Hypothalamus (tissue), 51 donors: ENCODE results near the gene ATP11C.

Experiments used
- DNase-seq, 51 donors: peaks; one replicate each; lab custom pipeline; 2025; lab: John Stamatoyannopoulos, UW

ATP11C gene

GRCh38 chrX:139816204-139816603 is 116.6 kb downstream of the ATP11C start:
- DNase-seq = no peak

GRCh38 chrX:139815771-139816170 is 117.1 kb downstream of the ATP11C start:
- DNase-seq = no peak

DNA sequence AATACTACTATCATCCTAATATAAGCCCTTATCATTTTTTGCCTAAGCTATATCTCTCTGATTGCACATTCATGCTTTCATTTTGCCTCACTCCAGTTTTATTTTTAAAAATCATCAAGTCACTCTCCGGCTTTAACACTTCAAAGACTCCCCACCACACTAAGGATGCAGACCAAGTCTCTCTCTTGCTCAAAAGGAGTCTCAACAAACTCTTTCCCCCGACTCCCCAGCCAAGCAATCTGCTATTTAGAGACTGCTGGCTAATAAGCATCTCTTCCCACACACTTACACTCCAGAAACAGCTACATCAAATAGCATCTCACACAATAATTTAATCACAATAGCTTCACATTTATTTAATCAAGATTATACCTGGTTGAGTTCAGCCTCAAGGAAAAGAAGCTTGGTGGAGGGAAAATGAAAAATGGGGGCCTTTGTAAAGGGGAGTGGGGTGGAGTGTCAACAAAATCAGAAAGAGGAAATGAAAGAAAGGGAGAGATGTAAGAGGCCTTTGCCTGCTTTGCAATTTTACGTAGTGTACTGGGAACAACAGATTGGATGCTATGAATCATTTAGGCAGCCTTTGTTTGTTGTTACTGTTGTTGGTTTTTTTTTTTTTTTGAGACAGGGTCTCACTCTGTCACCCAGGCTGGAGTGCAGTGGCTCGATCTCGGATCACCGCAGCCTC is 120.8 kb downstream of the ATP11C start:
- DNase-seq = no peak

GRCh38 chrX:139804482-139804881 is 128.4 kb downstream of the ATP11C start:
- no peak for DNase-seq

- no peak for DNase-seq
Observed at GRCh38 chrX:139803224-139803623, 129.6 kb downstream of the ATP11C start.

GRCh38 chrX:139802048-139802447 is 130.8 kb downstream of the ATP11C start:
- no peak for DNase-seq

DNA sequence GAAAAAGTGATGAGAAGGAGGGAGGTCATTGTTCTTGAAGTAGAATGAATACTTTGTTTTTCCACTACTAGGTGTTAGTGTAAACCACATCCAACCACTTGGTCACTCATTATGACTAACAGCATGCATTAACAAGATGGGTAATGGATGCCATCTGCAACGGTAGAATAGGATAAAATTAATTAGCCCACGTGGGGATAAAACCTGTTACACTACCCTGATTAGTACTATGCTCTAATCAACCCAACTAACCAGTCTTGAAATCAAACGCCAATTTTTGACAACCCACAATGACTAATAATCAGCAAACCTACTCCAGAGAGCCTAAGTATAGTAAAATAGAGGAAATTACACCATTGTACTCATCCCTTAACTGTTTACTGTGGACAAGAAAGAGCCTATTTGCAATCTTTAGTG is 131.4 kb downstream of the ATP11C start:
- no peak for DNase-seq

GRCh38 chrX:139798701-139799100 is 134.2 kb downstream of the ATP11C start:
- no peak for DNase-seq

GRCh38 chrX:139795196-139795595 is 137.7 kb downstream of the ATP11C start:
- DNase-seq = no peak

- no peak for DNase-seq
Observed at GRCh38 chrX:139787601-139788000, 145.3 kb downstream of the ATP11C start.

DNA sequence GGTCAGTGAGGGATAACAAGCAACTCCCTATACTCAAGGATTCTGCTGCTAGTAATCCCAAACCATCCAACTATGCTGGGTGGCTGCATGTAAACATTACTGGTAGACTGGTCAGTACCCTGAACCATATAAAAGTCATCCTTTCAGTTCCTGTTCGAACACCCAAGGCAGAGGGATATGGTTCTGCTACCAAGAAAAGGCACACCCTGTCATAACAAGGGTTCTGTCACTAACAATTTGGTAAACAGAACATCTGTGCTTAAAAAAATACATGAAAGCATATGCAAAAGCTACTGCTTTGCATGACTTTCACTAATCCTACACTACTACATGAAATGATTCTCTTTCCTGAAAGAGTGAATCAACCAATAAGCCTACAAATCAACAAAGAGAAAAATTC is 148.0 kb downstream of the ATP11C start:
- no peak for DNase-seq

DNA sequence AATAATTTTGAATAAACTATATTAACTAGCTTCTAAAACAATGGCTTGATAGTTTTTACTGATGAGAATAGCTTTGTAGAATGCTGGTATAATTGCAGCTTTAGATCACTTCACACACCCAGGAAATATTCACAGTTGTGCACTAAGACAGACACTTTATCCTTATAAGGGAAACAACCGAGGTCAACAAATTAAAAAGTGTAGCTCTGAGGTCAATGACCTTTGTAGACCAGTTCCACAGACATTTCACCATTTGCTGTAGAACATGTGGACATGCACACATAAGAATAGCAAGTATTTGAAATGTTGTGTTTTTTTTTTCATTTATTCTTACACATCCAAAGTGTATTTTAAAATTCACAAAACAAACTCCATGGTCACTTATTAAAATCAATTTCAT is 148.9 kb downstream of the ATP11C start:
- no peak for DNase-seq

- no peak for DNase-seq
Observed at GRCh38 chrX:139783030-139783429, 149.8 kb downstream of the ATP11C start.

GRCh38 chrX:139776599-139776998 is 156.3 kb downstream of the ATP11C start:
- DNase-seq = no peak

DNA sequence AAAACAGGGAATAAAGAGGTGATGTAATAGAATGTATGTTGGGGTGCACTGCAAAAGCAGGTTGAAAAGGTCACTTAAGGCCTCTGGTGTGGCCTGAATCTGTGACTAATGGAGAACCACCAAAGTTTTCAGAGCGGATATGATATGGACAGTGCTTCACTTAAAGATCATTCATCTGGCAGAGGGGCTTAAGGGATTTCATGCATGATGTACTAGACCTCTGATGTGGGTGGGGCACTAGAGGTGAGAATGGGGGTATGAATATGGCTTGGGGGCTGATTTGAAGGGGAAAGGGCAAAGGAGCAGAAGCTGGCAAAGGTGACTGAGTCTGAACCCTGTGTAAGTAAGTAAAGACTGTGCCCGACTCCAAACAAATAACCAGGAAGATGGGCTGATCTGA is 162.5 kb downstream of the ATP11C start:
- no peak for DNase-seq

GRCh38 chrX:139766545-139766983 is 166.3 kb downstream of the ATP11C start:
- DNase-seq = no peak

DNA sequence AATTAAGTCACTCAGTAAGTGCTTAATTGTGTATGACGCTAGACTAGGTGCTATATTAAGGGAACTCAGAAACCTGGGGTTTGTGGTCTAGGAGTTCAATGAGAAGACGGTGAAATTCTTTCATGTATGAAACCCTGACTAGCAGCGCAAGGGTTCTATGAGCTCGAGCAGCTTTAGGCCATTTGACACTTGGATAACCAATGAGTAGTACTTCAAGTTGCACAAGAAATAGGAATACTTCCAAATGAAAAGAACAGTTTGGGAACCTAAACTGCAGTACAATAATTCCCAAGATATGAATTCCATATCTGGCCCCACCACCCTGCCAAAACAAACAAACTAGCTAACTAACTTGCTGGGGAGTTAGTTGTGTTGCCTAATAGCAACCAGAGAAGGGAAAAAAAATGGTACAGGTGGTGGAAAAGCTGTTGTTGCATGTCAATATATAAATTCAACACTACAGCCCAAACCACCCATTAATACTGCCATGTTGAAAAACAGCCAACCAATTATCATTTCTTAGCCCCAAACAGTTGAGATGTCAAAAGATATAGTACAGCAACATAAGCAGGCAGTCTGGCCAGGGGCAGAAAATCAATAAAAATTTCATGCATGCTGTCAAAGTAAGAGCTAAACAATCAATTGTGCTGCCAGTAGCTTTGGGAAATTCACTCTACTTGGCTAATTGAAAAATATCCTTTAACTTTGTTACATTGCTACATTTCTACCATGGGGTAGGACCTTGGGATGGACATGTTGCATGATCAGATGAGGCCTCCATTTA is 170.3 kb downstream of the ATP11C start:
- no peak for DNase-seq

DNA sequence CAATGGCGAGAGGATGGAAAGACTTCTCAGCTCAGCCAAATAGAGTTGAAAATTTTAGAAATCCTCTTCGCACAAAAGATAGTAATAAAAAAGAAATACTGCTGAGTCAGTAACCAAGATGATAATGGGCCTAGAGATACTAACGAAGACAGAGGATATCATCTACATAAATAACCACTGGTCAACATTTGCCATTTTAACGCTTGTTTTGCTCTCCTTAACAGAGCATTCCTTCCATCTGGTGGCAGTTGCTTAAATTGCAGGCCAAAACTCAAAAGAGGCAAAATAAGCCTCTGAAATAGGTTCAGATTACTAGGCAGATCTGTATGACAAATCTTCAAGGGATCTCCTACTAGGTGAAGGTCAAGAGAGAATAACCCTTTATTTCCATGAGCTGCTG is 173.2 kb downstream of the ATP11C start:
- DNase-seq = no peak

DNA sequence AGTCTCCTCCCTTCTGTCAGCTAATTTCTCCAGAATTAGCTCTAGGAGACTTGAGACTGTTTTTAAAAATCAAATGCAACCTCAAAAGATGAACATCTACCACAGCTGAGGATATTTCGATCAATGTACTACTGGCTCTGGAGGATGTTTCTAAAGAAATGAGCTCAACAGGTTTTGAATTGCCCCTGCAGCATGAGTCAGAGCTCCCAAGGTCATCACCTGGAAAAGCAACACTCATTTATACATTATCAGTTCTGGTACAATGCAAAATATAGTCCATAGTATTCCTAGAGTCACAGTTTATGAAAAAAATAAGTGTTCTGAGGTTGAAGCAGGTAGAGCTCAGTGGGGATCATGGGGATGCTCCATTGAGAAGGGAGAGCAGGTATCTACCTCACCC is 174.0 kb downstream of the ATP11C start:
- no peak for DNase-seq

DNA sequence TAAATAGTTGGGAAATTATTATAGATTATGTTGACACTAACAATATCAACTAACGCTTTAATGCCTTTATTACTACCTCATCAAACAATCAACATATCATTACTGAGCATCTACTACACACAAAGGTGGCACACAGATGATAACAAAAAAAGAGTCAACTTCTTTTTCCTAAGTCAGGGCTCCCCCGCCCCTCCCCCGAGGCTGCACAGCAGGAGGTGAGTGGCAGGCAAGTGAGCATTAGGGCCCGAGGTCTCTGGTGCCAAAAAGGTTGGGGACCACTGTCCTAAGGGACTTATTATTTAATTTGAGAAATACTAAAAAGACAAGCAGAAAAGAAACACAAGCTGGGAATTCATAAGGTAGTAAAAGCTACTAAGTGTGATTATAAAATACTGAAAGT is 174.6 kb downstream of the ATP11C start:
- DNase-seq = no peak

GRCh38 chrX:139751053-139751452 is 181.8 kb downstream of the ATP11C start:
- no peak for DNase-seq

GRCh38 chrX:139750390-139750789 is 182.5 kb downstream of the ATP11C start:
- DNase-seq = no peak
